ENCODE data around the gene TVP23A. TPM values are rescaled to one million over a fixed set of nuclear protein-coding genes. Genes with fewer than 3 reads are reported as not detected.
A peak's percentile ranks its signal among the peaks of the same experiment; 100 is the strongest.
"Not testable (repeated sequence)": the region's sequence is repeated elsewhere in the genome, so short reads cannot be mapped to it uniquely, and the experiment has no call there.

TVP23A gene
- total RNA-seq, 1 donor from 2014 or later = 0.07 TPM

GRCh38 chr16:10831894-10832886 is 13.6 kb upstream of the TVP23A start:
- no peak overlapping the region for H3K4me3 Mint-ChIP-seq (ENCODE audit: unreplicated experiment)
- H3K27ac Mint-ChIP-seq (ENCODE audit: unreplicated experiment) = no peak overlapping the region
- DNase-seq (ENCODE audit: low spot score) = no peak
- peaks cover 25% of the 10 kb centered on the region for H3K4me1 Mint-ChIP-seq (ENCODE audit: low read depth)
- TF ChIP-seq CTCF (IDR thresholded peaks at IDR 0.05) = no peak
- no peaks in the 10 kb centered on the region for H3K9me3 Mint-ChIP-seq (ENCODE audit: low read depth)
- H3K27me3 Mint-ChIP-seq (ENCODE audit: low read depth) = peaks cover 22% of the 10 kb centered on the region
- no peaks in the 10 kb centered on the region for H3K36me3 Mint-ChIP-seq (ENCODE audit: low read depth)

GRCh38 chr16:10830240-10830639 is 11.6 kb upstream of the TVP23A start:
- DNase-seq (ENCODE audit: low spot score); H3K4me3 Mint-ChIP-seq (ENCODE audit: unreplicated experiment); H3K27ac Mint-ChIP-seq (ENCODE audit: unreplicated experiment); H3K9me3 Mint-ChIP-seq (ENCODE audit: low read depth); H3K36me3 Mint-ChIP-seq (ENCODE audit: low read depth): not testable (repeated sequence)
- H3K4me1 Mint-ChIP-seq (ENCODE audit: low read depth) = peaks cover 25% of the 10 kb centered on the region
- H3K27me3 Mint-ChIP-seq (ENCODE audit: low read depth) = peaks cover 14% of the 10 kb centered on the region

GRCh38 chr16:10829390-10830098 is 10.9 kb upstream of the TVP23A start:
- Mint-ChIP-seq H3K27me3 (ENCODE audit: low read depth) (peaks cover 11% of the 10 kb centered on the region), H3K27ac (ENCODE audit: unreplicated experiment) (peak overlapping the region; percentile 88), H3K4me1 (ENCODE audit: low read depth) (peaks cover 25% of the 10 kb centered on the region)
- not testable (repeated sequence) for DNase-seq (ENCODE audit: low spot score); H3K4me3 Mint-ChIP-seq (ENCODE audit: unreplicated experiment); H3K9me3 Mint-ChIP-seq (ENCODE audit: low read depth); H3K36me3 Mint-ChIP-seq (ENCODE audit: low read depth)

GRCh38 chr16:10828851-10829366 is 10.3 kb upstream of the TVP23A start:
- Mint-ChIP-seq H3K9me3 (ENCODE audit: low read depth) (no peaks in the 10 kb centered on the region), H3K27me3 (ENCODE audit: low read depth) (peaks cover 5% of the 10 kb centered on the region), H3K4me3 (ENCODE audit: unreplicated experiment) (no peak overlapping the region), H3K4me1 (ENCODE audit: low read depth) (peaks cover 25% of the 10 kb centered on the region), H3K36me3 (ENCODE audit: low read depth) (no peaks in the 10 kb centered on the region), H3K27ac (ENCODE audit: unreplicated experiment) (peak overlapping the region; percentile 88)
- no peak for TF ChIP-seq CTCF (IDR thresholded peaks at IDR 0.05)
- no peak for DNase-seq (ENCODE audit: low spot score)

GRCh38 chr16:10827691-10828341 is 9.2 kb upstream of the TVP23A start:
- DNase-seq (ENCODE audit: low spot score) = no peak
- Mint-ChIP-seq H3K36me3 (ENCODE audit: low read depth) (no peaks in the 10 kb centered on the region), H3K27ac (ENCODE audit: unreplicated experiment) (peak overlapping the region; percentile 88), H3K9me3 (ENCODE audit: low read depth) (no peaks in the 10 kb centered on the region), H3K4me3 (ENCODE audit: unreplicated experiment) (no peak overlapping the region), H3K4me1 (ENCODE audit: low read depth) (peaks cover 25% of the 10 kb centered on the region), H3K27me3 (ENCODE audit: low read depth) (peaks cover 4% of the 10 kb centered on the region)
- TF ChIP-seq CTCF (IDR thresholded peaks at IDR 0.05) = peak; percentile 8

Data from chondrocyte (in vitro differentiated cells).